B cell (primary cell): ENCODE measurements around the gene KCNH3.

ENCODE experiments used
- CTCF ChIP-seq: fragments of 200-600 bp; IDR thresholded peaks from one replicate; pipeline ENCODE4 v1.8.0; 2022; ENCODE audit warnings: antibody characterized with exemption, mild to moderate bottlenecking
- EZH2 ChIP-seq: IDR thresholded peaks from 2 replicates; pipeline ENCODE4 v1.6.1; 2012; ENCODE audit warnings: borderline replicate concordance, low read depth, mild to moderate bottlenecking, moderate library complexity, low read length; ENCODE audit not compliant: insufficient read depth, poor library complexity, severe bottlenecking

- TF ChIP-seq CTCF, result no peak
- TF ChIP-seq EZH2, result no peak
Observed at GRCh38 chr12:49519574-49519936, 19.3 kb upstream of the KCNH3 start.
